ENCODE measurements around the gene FURIN. TPM values are rescaled to one million over a fixed set of nuclear protein-coding genes. Genes with fewer than 3 reads are reported as not detected.

FURIN gene
- total and polyA plus RNA-seq, 9 of the 15 experiments (the other 6 are each of a cell fraction or from before 2014, with no cell fraction given), result 0.92 to 99.9 (median 34.8) TPM

- TF ChIP-seq MNT (conservative IDR thresholded peaks at IDR 0.05) (peak in 1 of 2 experiments; percentile 28; a peak in 1 of 4 replicates), MEIS2 (IDR thresholded peaks at IDR 0.05; ENCODE audit: partially characterized antibody) (peak; percentile 12), PRDM10 (IDR thresholded peaks at IDR 0.05; ENCODE audit: partially characterized antibody) (peak; percentile 35), HCFC1 (IDR thresholded peaks at IDR 0.05; ENCODE audit: low read depth, low read length) (no peak), CUX1 (CRISPR knock-in tag; IDR thresholded peaks at IDR 0.05) (no peak), U2AF2 (optimal IDR thresholded peaks at IDR 0.05; ENCODE audit: low read depth, low read length) (no peak), ZNF174 (CRISPR knock-in tag; IDR thresholded peaks at IDR 0.05) (no peak), NCOA6 (IDR thresholded peaks at IDR 0.05) (no peak), ZNF764 (CRISPR knock-in tag; IDR thresholded peaks at IDR 0.05; ENCODE audit: low read depth) (no peak), ATF3 (IDR thresholded peaks at IDR 0.05) (peak; percentile 86), ATF3 (CRISPR knock-in tag; conservative IDR thresholded peaks at IDR 0.05) (no peak), HDAC1 (IDR thresholded peaks at IDR 0.05) (peak in 1 of 2 experiments; percentile 56; a peak in 2 of 4 replicates), ZNF695 (CRISPR knock-in tag; IDR thresholded peaks at IDR 0.05) (no peak), SMARCB1 (IDR thresholded peaks at IDR 0.05; ENCODE audit: insufficient read length, low read depth) (peak; percentile 66), EP400 (IDR thresholded peaks at IDR 0.05) (peak; percentile 57; the same call in 1 of the 2 replicates), CGGBP1 (CRISPR knock-in tag; IDR thresholded peaks at IDR 0.05) (0 out of 2 replicates have a peak, but pooled peaks have one; percentile 1)
Measured at GRCh38 chr15:90869601-90870353, 1.4 kb downstream of the FURIN start (continued).

Measured in K562 (cell line).